ENCODE measurements around the gene DMBX1.

Gene DMBX1

GRCh38 chr1:46483589-46483988 lies 6.0 kb upstream of the DMBX1 start:
- DNase-seq (ENCODE audit: low spot score): no peak

- DNase-seq (ENCODE audit: low spot score): no peak
These were observed 4.7 kb upstream of the DMBX1 start for GRCh38 chr1:46484783-46485490.

DNA sequence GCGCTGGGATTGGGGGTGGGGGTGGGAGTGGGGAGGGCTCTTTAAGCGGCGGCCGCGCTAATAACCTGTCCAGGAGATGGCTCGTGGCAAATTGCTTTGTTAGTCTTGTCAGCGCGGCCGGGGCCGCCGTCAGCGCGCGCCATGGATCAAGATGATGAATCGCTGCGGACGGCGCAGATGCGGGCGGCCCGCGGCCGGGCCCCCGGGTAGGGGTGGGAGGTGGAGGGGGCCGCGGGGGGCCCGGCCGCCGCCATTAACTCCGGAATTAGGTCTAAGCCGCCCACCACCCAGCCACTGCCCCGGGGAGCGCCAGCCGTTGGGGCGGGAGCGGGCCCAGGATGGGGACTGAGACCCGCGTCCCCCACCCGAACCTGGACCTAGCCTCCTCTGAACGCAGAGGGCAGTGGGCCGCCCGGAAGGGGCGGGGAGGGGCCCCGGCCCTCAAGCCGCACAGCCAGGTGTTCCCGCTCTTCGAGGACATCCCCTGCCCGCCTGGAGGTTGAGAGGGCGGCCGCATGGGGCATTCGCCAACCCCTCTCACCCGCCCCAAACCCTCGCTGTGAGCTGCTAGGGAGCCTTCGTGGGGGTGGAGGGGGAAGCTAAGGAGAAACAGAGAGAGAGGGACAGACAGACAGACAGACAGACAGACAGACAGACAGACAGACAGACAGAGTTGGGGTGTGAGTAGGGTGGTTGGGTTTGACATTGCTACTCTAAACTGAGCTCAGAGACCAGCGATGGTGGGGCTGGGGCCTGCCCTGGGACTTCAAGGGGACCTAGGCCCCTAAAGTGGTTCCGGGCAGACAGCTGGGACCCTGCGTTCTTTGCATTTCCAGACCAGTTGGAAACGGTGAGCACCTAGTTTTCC lies 3.8 kb upstream of the DMBX1 start:
- no peak for DNase-seq (ENCODE audit: low spot score)

DNA sequence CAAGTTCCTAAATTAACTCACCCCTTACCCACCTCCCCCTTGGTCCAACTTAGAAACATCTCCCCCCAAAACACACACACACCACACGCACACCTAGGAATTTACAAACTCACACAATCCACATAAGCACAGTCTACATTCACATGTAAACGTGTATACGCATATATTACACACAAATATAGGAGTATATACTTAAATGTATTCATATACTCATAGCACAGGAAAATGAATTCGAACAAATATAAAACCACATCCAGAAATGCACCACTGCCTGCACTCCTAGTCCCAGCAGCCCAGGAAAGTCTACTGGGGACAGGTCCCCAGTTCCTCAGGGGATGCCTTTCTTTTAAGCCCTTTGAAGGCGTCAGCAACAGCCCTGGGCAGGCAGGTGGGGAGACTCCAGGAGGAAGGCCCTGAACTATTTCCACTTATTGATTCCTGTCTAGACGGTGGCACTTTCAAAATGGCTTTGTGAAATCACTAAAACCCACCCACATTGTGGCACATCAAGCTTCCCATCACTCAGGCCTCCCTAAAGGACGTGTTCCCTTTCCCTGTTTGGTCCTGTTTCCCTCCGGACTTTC lies 3.1 kb upstream of the DMBX1 start:
- no peak for DNase-seq (ENCODE audit: low spot score)

GRCh38 chr1:46487818-46488218 lies 1.8 kb upstream of the DMBX1 start:
- DNase-seq (ENCODE audit: low spot score): no peak

DNA sequence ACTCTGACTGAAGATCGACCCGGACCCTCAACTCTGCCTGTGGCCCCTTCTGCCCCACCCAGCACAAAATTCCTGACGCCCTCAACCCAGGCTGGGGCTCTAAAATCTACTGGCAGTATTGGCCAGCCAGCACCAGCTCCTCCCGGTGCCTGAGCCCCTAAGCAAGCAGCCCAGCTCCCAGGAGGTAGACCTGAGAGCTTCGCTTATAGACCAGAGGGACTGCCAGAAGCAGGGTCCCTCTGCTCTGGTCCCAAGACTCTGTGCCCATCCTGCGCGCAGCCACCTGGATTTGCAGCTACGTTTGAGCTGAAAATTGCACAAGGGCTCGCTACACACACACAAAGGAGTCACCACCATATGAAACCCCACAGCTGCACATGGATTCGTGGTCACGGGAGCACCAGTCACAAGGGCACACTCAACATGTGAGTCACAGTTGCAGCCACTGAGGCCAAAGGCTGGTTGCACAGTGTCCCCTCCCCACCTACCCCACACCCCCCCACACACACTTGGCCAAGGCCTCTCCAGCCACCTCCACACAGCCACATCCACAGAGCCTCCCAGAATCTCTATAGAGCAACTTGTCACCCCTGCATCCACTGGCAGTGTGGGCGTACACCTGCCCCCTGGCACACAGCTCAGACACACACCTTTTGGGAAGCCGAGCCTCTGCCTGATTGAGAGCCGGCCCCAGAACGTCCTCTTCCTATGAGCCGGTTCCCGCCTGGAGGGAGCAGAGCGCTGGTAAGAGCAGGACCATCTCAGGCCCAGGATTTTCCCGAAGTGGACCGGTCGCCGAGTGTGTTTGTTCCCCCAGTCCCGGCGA lies 1.1 kb upstream of the DMBX1 start:
- no peak for DNase-seq (ENCODE audit: low spot score)

- DNase-seq (ENCODE audit: low spot score): no peak
These were observed 433 bp upstream of the DMBX1 start for GRCh38 chr1:46489169-46489637.

DNA sequence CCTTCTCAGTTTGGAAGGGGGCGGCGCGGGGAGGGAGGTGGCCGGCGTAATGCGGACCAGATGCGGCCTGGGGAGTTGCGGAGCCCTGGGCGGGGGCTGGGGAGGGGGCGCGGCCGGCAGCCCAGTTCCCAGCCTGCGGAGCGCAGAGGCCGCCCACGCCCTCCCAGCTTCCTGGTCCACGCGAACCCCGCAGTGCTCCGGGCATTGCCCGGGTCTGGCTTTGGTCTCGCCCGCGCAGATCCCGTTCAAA lies 695 bp downstream of the DMBX1 start:
- DNase-seq (ENCODE audit: low spot score): no peak

DNA sequence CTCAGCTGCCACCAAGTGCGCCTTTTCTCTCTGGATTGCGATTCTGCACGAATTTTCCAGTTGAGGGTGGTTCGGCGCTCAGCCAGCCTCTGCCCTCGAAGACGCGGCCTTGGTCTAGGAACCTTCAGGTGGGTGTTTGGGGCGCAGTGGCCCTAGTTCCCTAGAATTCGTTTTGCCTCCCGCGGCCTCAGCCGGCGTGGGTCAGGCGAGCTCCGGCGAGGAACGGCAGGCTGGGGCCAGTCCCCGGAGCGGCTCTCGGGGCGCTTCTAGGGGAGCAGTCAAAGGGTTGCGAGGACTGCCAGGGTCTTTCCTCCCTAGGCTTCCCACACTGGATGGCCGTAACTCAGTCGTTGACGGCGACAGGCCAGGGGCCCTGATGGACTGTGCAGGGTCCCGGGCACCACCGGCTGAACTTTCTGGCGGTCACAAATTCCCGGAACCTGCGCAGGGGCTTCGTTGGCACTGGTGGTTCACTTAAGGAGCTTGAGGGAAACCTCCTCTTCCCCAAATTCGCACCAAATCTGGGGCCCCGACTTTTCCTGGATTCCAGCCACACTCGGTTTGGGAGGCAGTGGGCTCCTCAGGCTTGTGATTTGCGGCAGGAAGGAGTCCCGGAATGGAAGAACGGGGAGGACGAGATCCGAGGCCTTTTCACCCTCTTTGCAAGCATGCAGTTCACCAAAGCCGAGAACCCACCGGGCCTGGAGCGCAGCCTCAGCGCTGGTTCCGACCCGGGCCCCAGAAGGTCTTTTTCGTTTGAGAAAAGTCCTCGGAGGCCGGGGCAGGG lies 1.2 kb downstream of the DMBX1 start:
- DNase-seq (ENCODE audit: low spot score): no peak

DNA sequence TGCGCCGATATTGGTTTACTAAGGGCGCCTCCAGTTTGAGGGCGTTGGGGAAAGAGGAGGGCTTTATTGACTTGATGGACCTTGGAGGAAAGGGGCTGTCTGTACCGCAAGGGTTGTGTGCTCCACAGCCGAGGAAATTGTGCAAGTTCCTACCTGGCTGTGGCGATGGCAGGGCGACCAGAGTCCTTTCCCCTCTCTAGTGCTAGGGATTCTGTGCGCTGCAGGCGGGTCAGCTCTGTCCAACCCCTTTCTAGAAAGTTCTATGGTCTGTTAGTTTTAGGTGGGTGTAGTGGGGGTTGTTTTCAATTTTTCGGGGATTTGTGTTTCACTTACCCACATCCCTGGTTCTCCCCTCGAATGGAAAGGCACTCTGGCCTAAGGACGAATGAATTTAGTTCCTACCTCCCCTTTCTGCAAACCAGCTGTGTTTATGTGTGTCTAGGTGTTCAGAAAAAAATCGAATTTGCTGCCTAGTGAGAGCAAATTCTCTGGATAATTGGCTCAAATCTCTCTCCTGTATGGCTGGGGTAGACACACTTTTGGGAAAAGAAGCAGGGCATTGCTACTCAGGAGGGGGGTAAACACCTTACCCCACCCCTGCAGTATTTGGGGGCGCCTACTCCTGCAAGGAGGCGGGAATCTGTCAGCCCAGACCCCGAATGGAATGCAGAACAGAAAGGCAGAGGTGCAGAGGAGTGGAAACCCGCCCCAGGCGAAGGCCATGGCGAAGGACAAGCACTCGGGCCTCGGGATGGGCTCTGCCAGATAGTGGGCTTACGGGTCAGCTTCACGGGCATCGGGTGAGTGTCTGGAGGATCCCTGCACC lies 2.0 kb downstream of the DMBX1 start:
- DNase-seq (ENCODE audit: low spot score): no peak

DNA sequence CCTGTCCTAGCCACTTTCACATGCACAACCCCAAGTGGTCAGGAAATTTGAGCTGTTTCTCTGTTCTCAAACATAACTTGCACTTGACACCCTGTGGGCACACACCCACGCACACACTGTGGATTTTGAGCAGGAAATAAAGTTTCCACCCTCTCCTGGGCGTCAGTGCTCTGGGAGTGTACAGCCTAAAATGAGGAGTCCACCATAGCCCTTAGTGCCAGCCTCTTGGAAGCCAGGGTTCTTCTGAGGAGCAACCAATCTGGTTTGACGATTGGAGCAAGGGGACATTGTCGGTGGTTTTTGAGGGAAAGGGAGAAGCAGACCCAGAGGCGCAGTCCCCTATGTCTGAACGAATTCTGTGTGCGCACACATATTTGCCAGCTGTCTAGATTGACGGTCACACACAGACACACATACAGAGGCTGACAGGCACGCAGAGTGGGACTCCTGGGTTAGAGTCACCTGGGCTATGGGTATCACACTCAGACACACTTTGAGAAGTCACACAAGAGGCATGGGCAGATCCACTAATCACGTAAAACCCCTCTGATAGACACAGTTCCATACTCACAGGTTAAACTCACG lies 2.7 kb downstream of the DMBX1 start:
- no peak for DNase-seq (ENCODE audit: low spot score)

DNA sequence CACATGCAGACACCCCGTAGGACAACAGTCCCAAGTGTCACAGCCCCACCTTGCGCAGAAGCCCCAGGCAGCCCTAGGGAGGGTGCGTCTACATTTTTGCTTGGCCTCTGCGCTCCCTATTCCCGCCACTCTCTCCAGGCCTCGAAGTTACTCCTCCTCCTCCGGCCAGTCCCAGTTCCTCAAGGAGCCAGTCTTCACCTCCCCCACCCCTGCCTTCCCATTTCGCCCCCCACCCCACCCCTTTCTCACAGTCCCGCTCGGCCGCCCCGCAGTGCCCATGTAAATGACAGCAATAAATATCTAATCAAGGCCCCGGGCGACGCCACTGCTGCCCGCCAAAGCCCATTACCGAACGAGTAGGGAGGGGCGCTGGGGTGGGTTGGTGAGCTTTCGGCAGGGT lies 3.2 kb downstream of the DMBX1 start:
- no peak for DNase-seq (ENCODE audit: low spot score)

DNA sequence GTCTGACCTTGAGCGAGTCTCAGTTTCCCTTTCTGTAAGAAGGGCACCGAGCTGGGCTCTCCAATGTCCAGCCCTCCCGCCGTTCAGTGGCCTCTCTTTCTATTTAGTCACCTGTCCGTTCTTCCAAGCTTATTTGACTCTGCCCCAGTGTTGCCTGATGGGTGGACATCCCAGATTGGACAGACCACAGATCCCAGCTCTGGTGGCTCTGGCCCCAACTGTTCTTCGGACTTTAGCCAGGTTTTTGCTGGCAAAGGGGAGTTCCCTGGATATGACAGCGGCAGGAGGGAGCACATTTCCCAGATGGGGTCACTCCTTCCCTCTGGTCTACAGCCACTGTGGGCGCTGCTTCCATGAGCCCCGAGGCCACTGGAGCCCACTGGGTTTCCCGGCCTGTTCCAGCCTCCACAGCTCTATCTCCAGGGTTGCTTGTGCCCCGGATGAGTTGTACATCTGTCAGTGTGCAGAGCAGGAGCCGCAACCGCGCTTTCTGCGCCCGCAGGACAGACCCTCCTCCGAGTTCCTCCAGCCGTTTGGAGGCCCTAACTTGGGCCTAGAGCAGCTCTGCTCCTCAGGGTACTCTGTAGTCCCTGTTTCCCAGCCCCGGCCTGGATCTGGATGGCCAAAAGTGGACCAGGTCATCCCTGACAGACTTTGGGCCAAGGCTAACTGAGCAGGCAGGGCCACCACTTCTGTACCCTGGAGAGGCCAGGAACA lies 3.8 kb downstream of the DMBX1 start:
- no peak for DNase-seq (ENCODE audit: low spot score)

GRCh38 chr1:46494910-46495309 lies 5.3 kb downstream of the DMBX1 start:
- no peak for DNase-seq (ENCODE audit: low spot score)

DNA sequence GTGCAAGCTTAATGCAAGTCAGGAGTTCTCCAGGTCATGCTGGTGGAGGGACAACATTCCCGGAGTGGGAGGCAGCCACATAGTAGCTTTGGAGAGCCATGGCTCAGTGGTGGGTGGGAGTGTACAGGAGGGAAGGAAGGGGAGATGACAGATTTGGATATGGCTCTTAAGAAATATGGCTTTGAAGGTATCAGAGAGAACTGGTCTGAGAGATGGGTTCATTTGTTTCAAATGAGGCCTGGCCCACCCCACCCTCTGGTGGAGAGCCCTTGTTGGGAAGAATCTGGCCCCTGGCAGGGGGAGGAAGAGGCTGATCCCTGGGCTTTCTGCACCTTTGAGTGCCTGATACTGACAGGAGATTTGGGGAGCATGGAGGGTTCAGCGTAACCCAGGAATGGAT lies 6.1 kb downstream of the DMBX1 start:
- DNase-seq (ENCODE audit: low spot score): no peak

DNA sequence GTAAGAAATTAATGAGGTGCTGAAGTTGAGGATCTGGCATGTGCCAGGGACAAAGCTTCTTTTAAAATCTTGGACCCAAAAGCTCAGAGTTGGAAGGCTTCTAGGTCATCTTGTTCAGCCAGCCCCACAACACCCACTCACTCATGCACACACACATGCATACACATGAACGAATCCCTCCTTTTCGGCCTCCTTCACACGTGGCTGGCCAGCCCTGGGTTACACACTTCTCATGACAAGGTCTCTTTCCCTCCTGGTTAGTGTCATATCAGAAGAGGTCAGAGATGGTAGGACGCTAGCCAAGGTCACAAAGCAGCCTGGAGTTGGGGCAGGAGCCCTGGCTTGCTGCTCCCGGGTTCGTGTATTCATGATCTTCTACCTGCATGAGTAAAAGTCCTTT lies 6.9 kb downstream of the DMBX1 start:
- no peak for DNase-seq (ENCODE audit: low spot score)

- DNase-seq (ENCODE audit: low spot score): no peak
These were observed 7.4 kb downstream of the DMBX1 start for GRCh38 chr1:46497020-46497419.

DNA sequence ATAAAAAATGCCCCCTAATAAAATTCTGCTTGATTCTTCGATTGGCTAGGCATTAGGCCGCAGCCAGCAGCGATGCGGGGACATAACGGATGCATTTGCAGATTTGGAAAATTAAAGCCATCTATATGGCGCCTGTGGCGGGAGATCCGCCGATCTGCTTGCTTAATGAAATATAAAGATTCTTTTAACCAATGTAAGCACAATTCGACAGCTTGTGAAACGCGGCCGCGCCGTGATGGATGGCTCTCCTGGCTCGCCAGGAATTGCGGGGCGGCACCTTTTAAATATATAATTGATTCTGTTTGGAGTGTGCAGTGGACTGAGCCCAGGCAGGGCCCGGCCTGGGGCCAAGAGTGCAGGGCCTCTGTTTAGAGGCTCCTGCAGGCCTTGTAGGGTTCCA lies 8.0 kb downstream of the DMBX1 start:
- no peak for DNase-seq (ENCODE audit: low spot score)

GRCh38 chr1:46501528-46501927 lies 11.9 kb downstream of the DMBX1 start:
- DNase-seq (ENCODE audit: low spot score): no peak

DNA sequence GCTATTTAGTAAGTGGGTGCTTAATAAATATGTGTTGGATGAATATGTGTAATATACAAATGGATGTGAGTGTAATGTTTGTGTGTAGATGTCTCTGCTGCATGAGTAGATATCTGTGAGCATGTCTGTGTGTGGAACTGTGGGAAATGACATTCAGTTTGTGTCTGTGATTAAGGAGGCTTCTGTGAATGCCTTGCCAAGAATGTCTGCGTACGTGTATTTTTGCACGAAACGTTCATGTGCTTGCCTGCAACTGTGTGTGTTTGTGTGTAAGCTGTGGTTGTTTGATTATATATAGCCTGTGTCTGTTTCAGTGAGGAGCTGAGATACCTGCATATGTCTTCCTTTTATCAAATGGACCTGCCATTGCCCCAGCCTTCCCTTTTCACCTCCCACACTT lies 13.8 kb downstream of the DMBX1 start:
- no peak for DNase-seq (ENCODE audit: low spot score)
